ENCODE data around the gene GIT1. TPM values are rescaled to one million over a fixed set of nuclear protein-coding genes. Genes with fewer than 3 reads are reported as not detected.

The GIT1 gene
- total and polyA plus RNA-seq, 2 of the 13 experiments (the other 11 are each of a cell fraction or from before 2014, with no cell fraction given): 14.2 to 30.8 TPM

DNA sequence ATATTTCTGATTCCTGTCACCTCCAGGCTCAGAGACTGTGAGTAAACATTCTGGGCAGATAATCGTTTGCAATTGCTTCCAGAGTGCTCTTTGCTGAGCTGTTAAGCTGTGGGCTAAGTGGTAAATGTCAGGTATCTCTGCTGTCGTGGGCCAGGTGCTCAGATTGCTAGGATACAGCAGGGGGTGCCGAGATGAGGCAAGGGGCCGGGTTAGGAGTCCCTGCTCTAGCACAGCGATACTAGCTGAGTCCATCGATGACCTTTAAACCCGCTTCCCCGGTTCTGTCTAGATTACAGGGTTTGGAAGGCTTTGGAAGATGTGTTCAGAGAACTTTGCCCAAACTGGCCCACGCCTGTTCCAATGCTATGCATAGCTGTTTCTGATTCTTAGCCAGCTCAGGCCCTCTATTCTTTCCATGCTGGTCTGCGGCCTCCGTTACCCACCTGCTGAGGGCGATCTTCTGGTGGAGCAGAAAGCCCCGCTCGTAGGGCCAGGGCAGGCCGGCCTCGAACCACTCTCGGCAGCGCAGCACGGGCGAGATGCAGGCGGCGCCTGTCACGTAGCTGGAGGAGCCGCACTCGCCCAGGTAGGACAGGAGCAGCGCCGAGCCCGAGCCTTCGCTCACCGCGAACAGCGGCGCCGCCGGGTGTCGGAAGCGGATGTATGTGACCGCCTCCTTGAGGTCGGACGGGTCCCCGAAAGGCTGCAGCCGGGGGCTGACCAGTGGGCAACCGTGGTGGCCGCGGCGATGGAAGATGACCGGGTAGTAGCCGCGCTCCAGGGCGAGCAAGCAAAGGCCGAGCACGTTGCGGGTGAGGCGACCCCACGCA lies 23.6 kb downstream of the GIT1 start (continued):
- no peak for TF ChIP-seq NFATC3 (CRISPR knock-in tag; IDR thresholded peaks at IDR 0.05)
- no peak for TF ChIP-seq ELK4 (CRISPR knock-in tag; IDR thresholded peaks at IDR 0.05; ENCODE audit: borderline replicate concordance)
- no peak for TF ChIP-seq ARHGAP35 (CRISPR knock-in tag; IDR thresholded peaks at IDR 0.05; ENCODE audit: borderline replicate concordance)
- TF ChIP-seq, protein P1, sequence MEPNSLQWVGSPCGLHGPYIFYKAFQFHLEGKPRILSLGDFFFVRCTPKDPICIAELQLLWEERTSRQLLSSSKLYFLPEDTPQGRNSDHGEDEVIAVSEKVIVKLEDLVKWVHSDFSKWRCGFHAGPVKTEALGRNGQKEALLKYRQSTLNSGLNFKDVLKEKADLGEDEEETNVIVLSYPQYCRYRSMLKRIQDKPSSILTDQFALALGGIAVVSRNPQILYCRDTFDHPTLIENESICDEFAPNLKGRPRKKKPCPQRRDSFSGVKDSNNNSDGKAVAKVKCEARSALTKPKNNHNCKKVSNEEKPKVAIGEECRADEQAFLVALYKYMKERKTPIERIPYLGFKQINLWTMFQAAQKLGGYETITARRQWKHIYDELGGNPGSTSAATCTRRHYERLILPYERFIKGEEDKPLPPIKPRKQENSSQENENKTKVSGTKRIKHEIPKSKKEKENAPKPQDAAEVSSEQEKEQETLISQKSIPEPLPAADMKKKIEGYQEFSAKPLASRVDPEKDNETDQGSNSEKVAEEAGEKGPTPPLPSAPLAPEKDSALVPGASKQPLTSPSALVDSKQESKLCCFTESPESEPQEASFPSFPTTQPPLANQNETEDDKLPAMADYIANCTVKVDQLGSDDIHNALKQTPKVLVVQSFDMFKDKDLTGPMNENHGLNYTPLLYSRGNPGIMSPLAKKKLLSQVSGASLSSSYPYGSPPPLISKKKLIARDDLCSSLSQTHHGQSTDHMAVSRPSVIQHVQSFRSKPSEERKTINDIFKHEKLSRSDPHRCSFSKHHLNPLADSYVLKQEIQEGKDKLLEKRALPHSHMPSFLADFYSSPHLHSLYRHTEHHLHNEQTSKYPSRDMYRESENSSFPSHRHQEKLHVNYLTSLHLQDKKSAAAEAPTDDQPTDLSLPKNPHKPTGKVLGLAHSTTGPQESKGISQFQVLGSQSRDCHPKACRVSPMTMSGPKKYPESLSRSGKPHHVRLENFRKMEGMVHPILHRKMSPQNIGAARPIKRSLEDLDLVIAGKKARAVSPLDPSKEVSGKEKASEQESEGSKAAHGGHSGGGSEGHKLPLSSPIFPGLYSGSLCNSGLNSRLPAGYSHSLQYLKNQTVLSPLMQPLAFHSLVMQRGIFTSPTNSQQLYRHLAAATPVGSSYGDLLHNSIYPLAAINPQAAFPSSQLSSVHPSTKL (CRISPR knock-in tag; IDR thresholded peaks at IDR 0.05): no peak
- no peak for TF ChIP-seq KDM2A (CRISPR knock-in tag; IDR thresholded peaks at IDR 0.05; ENCODE audit: borderline replicate concordance, low read depth)
- TF ChIP-seq ZNF296 (CRISPR knock-in tag; conservative IDR thresholded peaks at IDR 0.05): no peak
- TF ChIP-seq FLYWCH1 (CRISPR knock-in tag; IDR thresholded peaks at IDR 0.05): no peak
- no peak for TF ChIP-seq ZNF691 (CRISPR knock-in tag; IDR thresholded peaks at IDR 0.05; ENCODE audit: borderline replicate concordance, low read depth)
- TF ChIP-seq ZNF34 (CRISPR knock-in tag; IDR thresholded peaks at IDR 0.05; ENCODE audit: borderline replicate concordance): no peak
- no peak; the same call in 1 of the 2 replicates for TF ChIP-seq KIAA2018 (CRISPR knock-in tag; IDR thresholded peaks at IDR 0.05; ENCODE audit: borderline replicate concordance)
- no peak for TF ChIP-seq ZBTB38 (CRISPR knock-in tag; IDR thresholded peaks at IDR 0.05)
- TF ChIP-seq ZNF430 (CRISPR knock-in tag; IDR thresholded peaks at IDR 0.05): peak; percentile 45; the same call in 1 of the 2 replicates
- no peak for TF ChIP-seq SMYD3 (CRISPR knock-in tag; IDR thresholded peaks at IDR 0.05)
- TF ChIP-seq NAIF1 (CRISPR knock-in tag; IDR thresholded peaks at IDR 0.05; ENCODE audit: borderline replicate concordance): no peak
